ENCODE results near the gene LDB3.

DNA sequence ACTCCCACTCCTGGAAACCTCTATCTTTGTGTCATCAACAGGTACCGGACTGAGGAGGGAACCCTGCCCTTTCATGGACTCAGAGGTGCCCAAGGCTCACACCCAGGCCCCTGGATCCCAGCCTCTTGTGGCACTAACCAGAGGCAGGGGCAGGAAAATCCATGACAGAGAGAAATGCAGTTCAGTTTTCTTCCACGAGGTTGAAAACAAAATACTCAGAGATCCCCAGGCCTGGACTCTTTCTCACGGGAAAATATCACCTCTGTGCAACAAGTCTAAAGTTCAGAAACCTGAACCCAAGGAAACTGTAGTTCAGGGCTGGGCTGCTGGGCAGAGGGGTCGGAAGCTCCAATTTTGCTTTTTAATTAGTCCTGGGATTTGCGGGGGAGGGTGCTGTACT is 35.4 kb upstream of the LDB3 start:
- TF ChIP-seq GLIS3 (CRISPR knock-in tag; IDR thresholded peaks at IDR 0.05) (no peak), BACH2 (CRISPR knock-in tag; IDR thresholded peaks at IDR 0.05; ENCODE audit: borderline replicate concordance) (no peak), ZFP3 (CRISPR knock-in tag; IDR thresholded peaks at IDR 0.05) (no peak), ZFP30 (CRISPR knock-in tag; IDR thresholded peaks at IDR 0.05) (no peak), RARB (CRISPR knock-in tag; IDR thresholded peaks at IDR 0.05) (no peak), SNAI2 (CRISPR knock-in tag; IDR thresholded peaks at IDR 0.05) (no peak), ARNTL (CRISPR knock-in tag; IDR thresholded peaks at IDR 0.05; ENCODE audit: borderline replicate concordance, low read depth) (no peak)
- TF ChIP-seq, protein P1, sequence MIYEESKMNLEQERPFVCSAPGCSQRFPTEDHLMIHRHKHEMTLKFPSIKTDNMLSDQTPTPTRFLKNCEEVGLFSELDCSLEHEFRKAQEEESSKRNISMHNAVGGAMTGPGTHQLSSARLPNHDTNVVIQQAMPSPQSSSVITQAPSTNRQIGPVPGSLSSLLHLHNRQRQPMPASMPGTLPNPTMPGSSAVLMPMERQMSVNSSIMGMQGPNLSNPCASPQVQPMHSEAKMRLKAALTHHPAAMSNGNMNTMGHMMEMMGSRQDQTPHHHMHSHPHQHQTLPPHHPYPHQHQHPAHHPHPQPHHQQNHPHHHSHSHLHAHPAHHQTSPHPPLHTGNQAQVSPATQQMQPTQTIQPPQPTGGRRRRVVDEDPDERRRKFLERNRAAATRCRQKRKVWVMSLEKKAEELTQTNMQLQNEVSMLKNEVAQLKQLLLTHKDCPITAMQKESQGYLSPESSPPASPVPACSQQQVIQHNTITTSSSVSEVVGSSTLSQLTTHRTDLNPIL (CRISPR knock-in tag; IDR thresholded peaks at IDR 0.05; ENCODE audit: low read depth), result no peak
- TF ChIP-seq, protein P2, sequence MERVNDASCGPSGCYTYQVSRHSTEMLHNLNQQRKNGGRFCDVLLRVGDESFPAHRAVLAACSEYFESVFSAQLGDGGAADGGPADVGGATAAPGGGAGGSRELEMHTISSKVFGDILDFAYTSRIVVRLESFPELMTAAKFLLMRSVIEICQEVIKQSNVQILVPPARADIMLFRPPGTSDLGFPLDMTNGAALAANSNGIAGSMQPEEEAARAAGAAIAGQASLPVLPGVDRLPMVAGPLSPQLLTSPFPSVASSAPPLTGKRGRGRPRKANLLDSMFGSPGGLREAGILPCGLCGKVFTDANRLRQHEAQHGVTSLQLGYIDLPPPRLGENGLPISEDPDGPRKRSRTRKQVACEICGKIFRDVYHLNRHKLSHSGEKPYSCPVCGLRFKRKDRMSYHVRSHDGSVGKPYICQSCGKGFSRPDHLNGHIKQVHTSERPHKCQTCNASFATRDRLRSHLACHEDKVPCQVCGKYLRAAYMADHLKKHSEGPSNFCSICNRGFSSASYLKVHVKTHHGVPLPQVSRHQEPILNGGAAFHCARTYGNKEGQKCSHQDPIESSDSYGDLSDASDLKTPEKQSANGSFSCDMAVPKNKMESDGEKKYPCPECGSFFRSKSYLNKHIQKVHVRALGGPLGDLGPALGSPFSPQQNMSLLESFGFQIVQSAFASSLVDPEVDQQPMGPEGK (CRISPR knock-in tag; IDR thresholded peaks at IDR 0.05; ENCODE audit: borderline replicate concordance), result no peak
- TF ChIP-seq, protein P3, sequence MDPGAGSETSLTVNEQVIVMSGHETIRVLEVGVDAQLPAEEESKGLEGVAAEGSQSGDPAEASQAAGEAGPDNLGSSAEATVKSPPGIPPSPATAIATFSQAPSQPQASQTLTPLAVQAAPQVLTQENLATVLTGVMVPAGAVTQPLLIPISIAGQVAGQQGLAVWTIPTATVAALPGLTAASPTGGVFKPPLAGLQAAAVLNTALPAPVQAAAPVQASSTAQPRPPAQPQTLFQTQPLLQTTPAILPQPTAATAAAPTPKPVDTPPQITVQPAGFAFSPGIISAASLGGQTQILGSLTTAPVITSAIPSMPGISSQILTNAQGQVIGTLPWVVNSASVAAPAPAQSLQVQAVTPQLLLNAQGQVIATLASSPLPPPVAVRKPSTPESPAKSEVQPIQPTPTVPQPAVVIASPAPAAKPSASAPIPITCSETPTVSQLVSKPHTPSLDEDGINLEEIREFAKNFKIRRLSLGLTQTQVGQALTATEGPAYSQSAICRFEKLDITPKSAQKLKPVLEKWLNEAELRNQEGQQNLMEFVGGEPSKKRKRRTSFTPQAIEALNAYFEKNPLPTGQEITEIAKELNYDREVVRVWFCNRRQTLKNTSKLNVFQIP (CRISPR knock-in tag; IDR thresholded peaks at IDR 0.05; ENCODE audit: borderline replicate concordance, low read depth), result no peak
